Gastroesophageal sphincter (tissue), 3 donors: Measurements from ENCODE around the gene PRTG.
"Not testable (repeated sequence)": the region's sequence is repeated elsewhere in the genome, so short reads cannot be mapped to it uniquely, and the experiment has no call there.

Source experiments
- POLR2A ChIP-seq, 2 donors: fragments of 450-650 bp; IDR thresholded peaks; one replicate each; pipeline ENCODE4 v1.6.1; 2017; ENCODE audit warnings: antibody characterized with exemption in 2 of 2, mild to moderate bottlenecking in 2 of 2, moderate library complexity in 1 of 2
- POLR2AphosphoS5 ChIP-seq: sonication (generic); formaldehyde crosslinking; IDR thresholded peaks from one replicate; pipeline ENCODE4 v1.6.1; 2017; ENCODE audit warnings: antibody characterized with exemption
- TF ChIP-seq, protein P1 (sequence below), 4 experiments: fragments of 200-600 bp in 2 of 4; fragments of 450-650 bp in 2 of 4; sonication (generic) in 1 of 4; IDR thresholded peaks; one replicate each; pipeline ENCODE4 v1.5.1; 2017 to 2019; ENCODE audit warnings: antibody characterized with exemption in 4 of 4, mild to moderate bottlenecking in 2 of 4, moderate library complexity in 2 of 4

GRCh38 chr15:55593019-55593418 lies 149.9 kb downstream of the PRTG start:
- TF ChIP-seq, protein P1, sequence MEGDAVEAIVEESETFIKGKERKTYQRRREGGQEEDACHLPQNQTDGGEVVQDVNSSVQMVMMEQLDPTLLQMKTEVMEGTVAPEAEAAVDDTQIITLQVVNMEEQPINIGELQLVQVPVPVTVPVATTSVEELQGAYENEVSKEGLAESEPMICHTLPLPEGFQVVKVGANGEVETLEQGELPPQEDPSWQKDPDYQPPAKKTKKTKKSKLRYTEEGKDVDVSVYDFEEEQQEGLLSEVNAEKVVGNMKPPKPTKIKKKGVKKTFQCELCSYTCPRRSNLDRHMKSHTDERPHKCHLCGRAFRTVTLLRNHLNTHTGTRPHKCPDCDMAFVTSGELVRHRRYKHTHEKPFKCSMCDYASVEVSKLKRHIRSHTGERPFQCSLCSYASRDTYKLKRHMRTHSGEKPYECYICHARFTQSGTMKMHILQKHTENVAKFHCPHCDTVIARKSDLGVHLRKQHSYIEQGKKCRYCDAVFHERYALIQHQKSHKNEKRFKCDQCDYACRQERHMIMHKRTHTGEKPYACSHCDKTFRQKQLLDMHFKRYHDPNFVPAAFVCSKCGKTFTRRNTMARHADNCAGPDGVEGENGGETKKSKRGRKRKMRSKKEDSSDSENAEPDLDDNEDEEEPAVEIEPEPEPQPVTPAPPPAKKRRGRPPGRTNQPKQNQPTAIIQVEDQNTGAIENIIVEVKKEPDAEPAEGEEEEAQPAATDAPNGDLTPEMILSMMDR (IDR thresholded peaks at IDR 0.05), result not testable (repeated sequence)
- not testable (repeated sequence) for TF ChIP-seq POLR2A (IDR thresholded peaks at IDR 0.05); POLR2AphosphoS5
